ENCODE results near the gene NXPH2. TPM values are rescaled to one million over a fixed set of nuclear protein-coding genes. Genes with fewer than 3 reads are reported as not detected.

Gene NXPH2
- total RNA-seq, 1 donor from 2014 or later = not detected

DNA sequence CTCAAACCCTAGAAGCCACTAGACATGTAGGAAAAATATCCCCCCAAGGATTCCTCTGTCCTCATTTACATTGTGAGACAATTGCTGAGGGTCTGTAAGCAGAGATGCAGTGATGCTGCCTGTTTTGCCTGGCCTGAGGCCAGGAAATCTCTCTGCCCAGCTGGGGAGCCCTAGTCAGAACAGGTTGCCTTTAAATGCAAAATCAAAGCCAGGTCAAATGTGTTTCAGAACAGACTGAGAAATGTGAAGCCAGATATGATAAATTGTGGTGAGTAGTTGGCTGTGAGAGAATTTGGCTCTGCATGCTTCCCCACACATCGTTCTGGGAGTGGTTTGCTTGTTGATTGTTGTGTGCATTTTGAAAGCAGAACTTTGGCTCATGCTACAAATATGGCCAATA, 38.4 kb upstream of the NXPH2 start:
- no peak overlapping the region for H3K4me3 Mint-ChIP-seq (ENCODE audit: unreplicated experiment)
- no peaks in the 10 kb centered on the region for H3K4me1 Mint-ChIP-seq (ENCODE audit: unreplicated experiment)
- H3K27ac Mint-ChIP-seq (ENCODE audit: unreplicated experiment) = no peak overlapping the region
- DNase-seq (ENCODE audit: extremely low spot score, unreplicated experiment) = no peak
- no peak for TF ChIP-seq CTCF (IDR thresholded peaks at IDR 0.05)
- no peaks in the 10 kb centered on the region for H3K9me3 Mint-ChIP-seq (ENCODE audit: unreplicated experiment)
- H3K36me3 Mint-ChIP-seq (ENCODE audit: unreplicated experiment) = no peaks in the 10 kb centered on the region
- peaks cover 14% of the 10 kb centered on the region for H3K27me3 Mint-ChIP-seq (ENCODE audit: unreplicated experiment)

- DNase-seq (ENCODE audit: extremely low spot score, unreplicated experiment) = no peak
- H3K36me3 Mint-ChIP-seq (ENCODE audit: unreplicated experiment) = no peaks in the 10 kb centered on the region
- H3K27ac Mint-ChIP-seq (ENCODE audit: unreplicated experiment) = no peak overlapping the region
- H3K27me3 Mint-ChIP-seq (ENCODE audit: unreplicated experiment) = peaks cover 18% of the 10 kb centered on the region
- TF ChIP-seq CTCF (IDR thresholded peaks at IDR 0.05) = peak; percentile 18
- H3K9me3 Mint-ChIP-seq (ENCODE audit: unreplicated experiment) = no peaks in the 10 kb centered on the region
- H3K4me3 Mint-ChIP-seq (ENCODE audit: unreplicated experiment) = no peak overlapping the region
- H3K4me1 Mint-ChIP-seq (ENCODE audit: unreplicated experiment) = no peaks in the 10 kb centered on the region
Observed at GRCh38 chr2:138814123-138814898, 34.1 kb upstream of the NXPH2 start.

DNA sequence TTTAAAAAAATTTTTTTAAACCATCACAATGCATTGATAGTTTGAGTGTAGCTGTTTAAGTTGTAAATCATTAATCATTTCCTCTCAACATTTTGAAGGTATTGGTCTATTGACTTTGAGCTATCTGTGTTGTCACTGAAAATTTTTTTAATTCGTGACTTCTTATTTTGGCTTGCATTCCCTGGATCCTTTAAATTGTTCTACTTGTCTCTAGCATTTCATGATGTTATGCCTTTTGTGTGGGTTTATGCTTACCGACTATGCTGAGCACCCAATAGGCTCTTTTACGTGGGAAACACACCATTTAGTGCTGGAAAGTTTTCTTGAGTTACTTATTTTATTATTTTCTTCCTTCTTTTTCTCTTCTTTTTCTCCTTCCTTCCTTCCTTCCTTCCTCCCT, 31.2 kb upstream of the NXPH2 start:
- H3K4me3 Mint-ChIP-seq (ENCODE audit: unreplicated experiment) = no peak overlapping the region
- TF ChIP-seq CTCF (IDR thresholded peaks at IDR 0.05) = no peak
- peaks cover 33% of the 10 kb centered on the region for H3K27me3 Mint-ChIP-seq (ENCODE audit: unreplicated experiment)
- H3K27ac Mint-ChIP-seq (ENCODE audit: unreplicated experiment) = no peak overlapping the region
- no peaks in the 10 kb centered on the region for H3K9me3 Mint-ChIP-seq (ENCODE audit: unreplicated experiment)
- H3K4me1 Mint-ChIP-seq (ENCODE audit: unreplicated experiment) = no peaks in the 10 kb centered on the region
- no peaks in the 10 kb centered on the region for H3K36me3 Mint-ChIP-seq (ENCODE audit: unreplicated experiment)
- no peak for DNase-seq (ENCODE audit: extremely low spot score, unreplicated experiment)

GRCh38 chr2:138794724-138795123, 14.5 kb upstream of the NXPH2 start:
- Mint-ChIP-seq H3K27me3 (ENCODE audit: unreplicated experiment) (peaks cover 27% of the 10 kb centered on the region), H3K9me3 (ENCODE audit: unreplicated experiment) (peaks cover 10% of the 10 kb centered on the region), H3K4me3 (ENCODE audit: unreplicated experiment) (no peak overlapping the region), H3K4me1 (ENCODE audit: unreplicated experiment) (no peaks in the 10 kb centered on the region), H3K27ac (ENCODE audit: unreplicated experiment) (no peak overlapping the region), H3K36me3 (ENCODE audit: unreplicated experiment) (no peaks in the 10 kb centered on the region)
- DNase-seq (ENCODE audit: extremely low spot score, unreplicated experiment) = no peak
- TF ChIP-seq CTCF (IDR thresholded peaks at IDR 0.05) = no peak

DNA sequence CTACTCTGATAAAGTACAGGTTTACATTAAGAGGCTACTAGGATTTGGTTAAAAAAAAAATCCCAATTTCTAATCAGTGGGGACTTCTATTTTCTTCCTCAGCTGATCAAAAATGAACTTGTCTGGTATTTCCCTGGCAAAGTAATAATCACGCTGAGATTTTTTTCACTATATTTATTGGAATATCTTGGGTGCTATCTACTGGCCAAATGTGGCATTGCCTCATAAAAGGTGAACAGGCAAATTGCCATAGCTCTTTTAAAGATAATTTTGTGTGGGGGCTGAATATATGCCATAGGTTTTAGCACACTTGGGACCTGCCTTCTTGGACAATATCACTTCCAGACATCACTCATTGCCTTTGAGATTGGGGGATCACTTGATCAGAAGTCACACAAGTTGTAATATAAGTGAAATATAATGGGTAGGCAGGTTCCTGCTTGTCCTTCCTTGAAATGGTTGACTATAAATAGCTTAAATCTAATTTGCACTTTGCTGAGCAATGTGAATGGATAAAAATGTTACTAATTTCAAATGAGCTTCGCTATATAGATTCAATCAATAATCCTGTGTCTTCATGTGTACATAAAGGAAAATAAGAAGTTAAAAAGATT, 7.0 kb upstream of the NXPH2 start:
- Mint-ChIP-seq H3K4me3 (ENCODE audit: unreplicated experiment) (no peak overlapping the region), H3K36me3 (ENCODE audit: unreplicated experiment) (no peaks in the 10 kb centered on the region), H3K4me1 (ENCODE audit: unreplicated experiment) (no peaks in the 10 kb centered on the region), H3K27ac (ENCODE audit: unreplicated experiment) (no peak overlapping the region), H3K27me3 (ENCODE audit: unreplicated experiment) (peaks cover 69% of the 10 kb centered on the region), H3K9me3 (ENCODE audit: unreplicated experiment) (no peaks in the 10 kb centered on the region)
- TF ChIP-seq CTCF (IDR thresholded peaks at IDR 0.05) = peak; percentile 71
- no peak for DNase-seq (ENCODE audit: extremely low spot score, unreplicated experiment)
